Astrocyte (in vitro differentiated cells and primary cell): ENCODE measurements around the gene CSNK1G3. TPM values are rescaled to one million over a fixed set of nuclear protein-coding genes. Genes with fewer than 3 reads are reported as not detected.

Experiments used
- DNase-seq: peaks from one replicate; pipeline ENCODE4 v3.0.0-alpha.2; 2010; ENCODE audit warnings: low read depth
- FAIRE-seq: peaks from 2 replicates; lab custom pipeline; 2011; peaks lifted over from hg19 to GRCh38; lab: Jason Lieb, UNC
- H2AFZ ChIP-seq: 2 replicates; pipeline ENCODE4 v1.6.0; 2012; ENCODE audit warnings: low read depth, low read length, inconsistent platforms
- H3K27ac ChIP-seq: 2 replicates; pipeline ENCODE4 v1.5.1; 2011; ENCODE audit warnings: low read depth, low read length, inconsistent platforms
- H3K27me3 ChIP-seq: 2 replicates; pipeline ENCODE4 v1.6.0; 2011; ENCODE audit warnings: low read length, inconsistent platforms; ENCODE audit not compliant: insufficient read depth
- H3K36me3 ChIP-seq: 2 replicates; pipeline ENCODE4 v1.5.1; 2011; ENCODE audit warnings: low read length, inconsistent platforms; ENCODE audit not compliant: insufficient read depth
- H3K4me1 ChIP-seq: 2 replicates; pipeline ENCODE4 v1.5.1; 2011; ENCODE audit warnings: low read length, inconsistent platforms; ENCODE audit not compliant: insufficient read depth
- H3K4me2 ChIP-seq: 2 replicates; pipeline ENCODE4 v1.6.0; 2012; ENCODE audit warnings: low read length, inconsistent platforms
- H3K4me3 ChIP-seq: 2 replicates; pipeline ENCODE4 v1.5.1; 2011; ENCODE audit warnings: low read depth, mild to moderate bottlenecking, low read length, inconsistent platforms; ENCODE audit not compliant: insufficient read depth
- H3K79me2 ChIP-seq: 2 replicates; pipeline ENCODE4 v1.6.0; 2012; ENCODE audit warnings: mild to moderate bottlenecking, low read length, inconsistent platforms; ENCODE audit not compliant: insufficient read depth
- H3K9ac ChIP-seq: 2 replicates; pipeline ENCODE4 v1.6.0; 2012; ENCODE audit warnings: mild to moderate bottlenecking, low read length, inconsistent platforms
- H3K9me3 ChIP-seq: 2 replicates; pipeline ENCODE4 v1.5.1; 2012; ENCODE audit warnings: low read depth, mild to moderate bottlenecking, low read length, inconsistent platforms; ENCODE audit not compliant: insufficient read depth
- H4K20me1 ChIP-seq: 2 replicates; pipeline ENCODE4 v1.6.0; 2012; ENCODE audit warnings: low read length, inconsistent platforms; ENCODE audit not compliant: insufficient read depth
- H3K27ac Mint-ChIP-seq: one replicate; pipeline ENCODE4 v1.8.0; 2021; ENCODE audit warnings: mild to moderate bottlenecking, mixed read lengths; ENCODE audit not compliant: unreplicated experiment
- H3K27me3 Mint-ChIP-seq: one replicate; pipeline ENCODE4 v1.8.0; 2021; ENCODE audit warnings: low read depth, mixed read lengths; ENCODE audit not compliant: unreplicated experiment
- H3K36me3 Mint-ChIP-seq: one replicate; pipeline ENCODE4 v1.8.0; 2021; ENCODE audit warnings: low read depth, mixed read lengths; ENCODE audit not compliant: unreplicated experiment
- H3K4me1 Mint-ChIP-seq: one replicate; pipeline ENCODE4 v1.8.0; 2021; ENCODE audit warnings: low read depth, mixed read lengths; ENCODE audit not compliant: unreplicated experiment
- H3K4me3 Mint-ChIP-seq: one replicate; pipeline ENCODE4 v1.8.0; 2021; ENCODE audit warnings: mild to moderate bottlenecking, moderate library complexity, mixed read lengths; ENCODE audit not compliant: unreplicated experiment
- H3K9me3 Mint-ChIP-seq: one replicate; pipeline ENCODE4 v1.8.0; 2021; ENCODE audit warnings: mild to moderate bottlenecking, mixed read lengths; ENCODE audit not compliant: unreplicated experiment
- EZH2 ChIP-seq: IDR thresholded peaks from 2 replicates; pipeline ENCODE4 v1.6.1; 2012; ENCODE audit warnings: mild to moderate bottlenecking, low read length, inconsistent platforms; ENCODE audit not compliant: insufficient read depth
- total RNA-seq: library from RNA; stranded (reverse); gene quantifications from 2 replicates; pipeline ENCODE4 v1.2.1, GENCODE V29; 2021
- TF ChIP-seq, protein P1 (sequence below): IDR thresholded peaks from 2 replicates; pipeline ENCODE4 v1.5.1; 2011; ENCODE audit warnings: low read depth, mild to moderate bottlenecking, inconsistent platforms, low read length, moderate library complexity; ENCODE audit not compliant: insufficient read depth

CSNK1G3 gene
- total RNA-seq, 1 donor from 2014 or later = 59.4 TPM

- H3K79me2 ChIP-seq = no peaks in the 10 kb centered on the region
- H2AFZ ChIP-seq = no peak overlapping the region
- no peak overlapping the region for H3K4me2 ChIP-seq
- no peaks in the 10 kb centered on the region for H3K36me3 ChIP-seq
- H3K9me3 Mint-ChIP-seq = peaks cover 5% of the 10 kb centered on the region
- no peaks in the 10 kb centered on the region for H3K4me1 ChIP-seq
- no peaks in the 10 kb centered on the region for H4K20me1 ChIP-seq
- no peak overlapping the region for H3K4me3 Mint-ChIP-seq
- no peak overlapping the region for H3K27ac Mint-ChIP-seq
- H3K9me3 ChIP-seq = no peaks in the 10 kb centered on the region
- H3K27ac ChIP-seq = no peak overlapping the region
- no peaks in the 10 kb centered on the region for H3K4me1 Mint-ChIP-seq
- no peaks in the 10 kb centered on the region for H3K27me3 ChIP-seq
- H3K36me3 Mint-ChIP-seq = no peaks in the 10 kb centered on the region
- DNase-seq = no peak
- no peak overlapping the region for H3K9ac ChIP-seq
- TF ChIP-seq, protein P1, sequence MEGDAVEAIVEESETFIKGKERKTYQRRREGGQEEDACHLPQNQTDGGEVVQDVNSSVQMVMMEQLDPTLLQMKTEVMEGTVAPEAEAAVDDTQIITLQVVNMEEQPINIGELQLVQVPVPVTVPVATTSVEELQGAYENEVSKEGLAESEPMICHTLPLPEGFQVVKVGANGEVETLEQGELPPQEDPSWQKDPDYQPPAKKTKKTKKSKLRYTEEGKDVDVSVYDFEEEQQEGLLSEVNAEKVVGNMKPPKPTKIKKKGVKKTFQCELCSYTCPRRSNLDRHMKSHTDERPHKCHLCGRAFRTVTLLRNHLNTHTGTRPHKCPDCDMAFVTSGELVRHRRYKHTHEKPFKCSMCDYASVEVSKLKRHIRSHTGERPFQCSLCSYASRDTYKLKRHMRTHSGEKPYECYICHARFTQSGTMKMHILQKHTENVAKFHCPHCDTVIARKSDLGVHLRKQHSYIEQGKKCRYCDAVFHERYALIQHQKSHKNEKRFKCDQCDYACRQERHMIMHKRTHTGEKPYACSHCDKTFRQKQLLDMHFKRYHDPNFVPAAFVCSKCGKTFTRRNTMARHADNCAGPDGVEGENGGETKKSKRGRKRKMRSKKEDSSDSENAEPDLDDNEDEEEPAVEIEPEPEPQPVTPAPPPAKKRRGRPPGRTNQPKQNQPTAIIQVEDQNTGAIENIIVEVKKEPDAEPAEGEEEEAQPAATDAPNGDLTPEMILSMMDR = no peak
- no peak for TF ChIP-seq EZH2
- no peak overlapping the region for H3K4me3 ChIP-seq
- peaks cover 2% of the 10 kb centered on the region for H3K27me3 Mint-ChIP-seq
- no peak for FAIRE-seq
Observed at GRCh38 chr5:123639244-123639643, 127.3 kb downstream of the CSNK1G3 start.

- Histone ChIP-seq H3K36me3 (no peaks in the 10 kb centered on the region), H2AFZ (no peak overlapping the region), H3K9me3 (no peaks in the 10 kb centered on the region), H3K27ac (no peak overlapping the region), H3K27me3 (no peaks in the 10 kb centered on the region), H3K4me3 (no peak overlapping the region), H3K4me1 (no peaks in the 10 kb centered on the region), H4K20me1 (no peaks in the 10 kb centered on the region), H3K9ac (no peak overlapping the region), H3K4me2 (no peak overlapping the region), H3K79me2 (no peaks in the 10 kb centered on the region)
- H3K27ac Mint-ChIP-seq = no peak overlapping the region
- FAIRE-seq (no peak), DNase-seq (no peak)
- no peak overlapping the region for H3K4me3 Mint-ChIP-seq
- H3K9me3 Mint-ChIP-seq = no peaks in the 10 kb centered on the region
- no peaks in the 10 kb centered on the region for H3K36me3 Mint-ChIP-seq
- no peaks in the 10 kb centered on the region for H3K4me1 Mint-ChIP-seq
- peaks cover 2% of the 10 kb centered on the region for H3K27me3 Mint-ChIP-seq
- TF ChIP-seq, protein P1 = no peak
- TF ChIP-seq EZH2 = no peak
Observed at GRCh38 chr5:123645024-123645603, 133.1 kb downstream of the CSNK1G3 start.

- DNase-seq (no peak), FAIRE-seq (no peak)
- Histone ChIP-seq H2AFZ (no peak overlapping the region), H3K27me3 (no peaks in the 10 kb centered on the region), H3K4me3 (no peak overlapping the region), H3K36me3 (no peaks in the 10 kb centered on the region), H3K4me1 (no peaks in the 10 kb centered on the region), H4K20me1 (no peaks in the 10 kb centered on the region), H3K27ac (no peak overlapping the region), H3K9ac (no peak overlapping the region), H3K9me3 (no peaks in the 10 kb centered on the region), H3K79me2 (no peaks in the 10 kb centered on the region), H3K4me2 (no peak overlapping the region)
- no peak for TF ChIP-seq EZH2
- TF ChIP-seq, protein P1 = no peak
- Mint-ChIP-seq H3K27ac (no peak overlapping the region), H3K4me1 (no peaks in the 10 kb centered on the region), H3K36me3 (no peaks in the 10 kb centered on the region), H3K27me3 (no peaks in the 10 kb centered on the region), H3K4me3 (no peak overlapping the region), H3K9me3 (no peaks in the 10 kb centered on the region)
Observed at GRCh38 chr5:123647066-123647465, 135.1 kb downstream of the CSNK1G3 start.
